ENCODE results near the gene KIN. TPM values are rescaled to one million over a fixed set of nuclear protein-coding genes. Genes with fewer than 3 reads are reported as not detected.

KIN gene
- total RNA-seq, 1 experiment from 2014 or later, result 23.4 TPM

DNA sequence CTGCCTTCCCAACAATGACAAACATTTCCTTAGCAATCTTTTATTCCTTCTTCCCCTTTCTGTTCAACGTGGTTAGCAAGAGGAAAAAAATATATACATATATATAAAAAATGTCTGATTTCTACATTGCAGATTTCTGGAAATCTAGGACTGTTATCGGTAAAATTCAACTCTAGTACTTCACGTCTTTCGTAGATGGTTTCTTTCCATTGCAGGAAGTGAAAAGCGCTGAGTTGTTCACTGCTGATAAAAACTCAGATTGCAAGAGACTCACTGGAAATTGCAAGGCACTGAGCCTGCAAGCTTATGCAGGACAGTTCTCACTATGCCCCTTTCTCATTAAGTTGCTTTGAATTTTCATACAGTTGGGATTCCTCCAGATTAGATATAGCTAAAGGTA lies 23.9 kb downstream of the KIN start:
- DNase-seq, result no peak
- H3K23me2 ChIP-seq (ENCODE audit: insufficient read length, low read depth, low read length, poor library complexity, severe bottlenecking), result no peaks in the 10 kb centered on the region
- no peak overlapping the region for H3K27ac Mint-ChIP-seq

More for the DNA sequence above, 23.9 kb downstream of the KIN start:
- Histone ChIP-seq H4K5ac (ENCODE audit: insufficient read length, low read depth, low read length) (no peak overlapping the region), H2BK15ac (ENCODE audit: low read depth, low read length) (no peak overlapping the region), H3K4me2 (ENCODE audit: insufficient read depth, insufficient read length, low read length) (no peak overlapping the region), H3K27ac (ENCODE audit: insufficient read length, low read depth, low read length) (no peak overlapping the region), H4K20me1 (ENCODE audit: control insufficient read depth, insufficient read depth, insufficient read length) (no peaks in the 10 kb centered on the region), H3K79me2 (ENCODE audit: insufficient read depth, low read length) (no peaks in the 10 kb centered on the region), H3K9ac (ENCODE audit: extremely low read depth, insufficient read length, low read length) (no peak overlapping the region), H2BK5ac (ENCODE audit: insufficient read length, low read length) (no peak overlapping the region), H3K79me1 (ENCODE audit: insufficient read depth, low read depth, low read length, poor library complexity, severe bottlenecking) (no peaks in the 10 kb centered on the region), H4K8ac (replicated peaks; ENCODE audit: insufficient read length, low read depth, low read length) (no peak overlapping the region), H3K4me1 (ENCODE audit: insufficient read depth, low read length) (no peaks in the 10 kb centered on the region), H3T11ph (ENCODE audit: low read length) (no peak overlapping the region), H4K91ac (ENCODE audit: insufficient read length, low read depth, low read length) (no peak overlapping the region), H3K56ac (ENCODE audit: insufficient read length, low read depth, low read length) (no peak overlapping the region), H2AFZ (ENCODE audit: low read length) (no peak overlapping the region), H2BK12ac (ENCODE audit: insufficient read length, low read depth, low read length) (no peak overlapping the region), H3K9me3 (ENCODE audit: control insufficient read depth, low read depth, low read length) (no peaks in the 10 kb centered on the region), H3K14ac (ENCODE audit: insufficient read depth, low read length) (no peak overlapping the region), H2AK5ac (ENCODE audit: insufficient read length, low read length) (no peak overlapping the region), H3K23ac (ENCODE audit: insufficient read length, low read depth, low read length) (no peak overlapping the region), H3K27me3 (ENCODE audit: insufficient read depth, low read length) (no peaks in the 10 kb centered on the region), H3K18ac (ENCODE audit: insufficient read length, low read depth, low read length) (no peak overlapping the region), H2BK120ac (ENCODE audit: low read depth, low read length, poor library complexity, severe bottlenecking) (no peak overlapping the region), H2BK20ac (ENCODE audit: low read depth, low read length, poor library complexity, severe bottlenecking) (no peak overlapping the region), H3K4ac (ENCODE audit: low read depth, low read length) (no peak overlapping the region)
- no CpG with 5 or more reads among the region's 5 CpGs for WGBS (ENCODE audit: extremely low coverage, insufficient read length, low lambda C conversion rate)
- Mint-ChIP-seq H3K27me3 (ENCODE audit: low read depth) (no peaks in the 10 kb centered on the region), H3K4me3 (no peak overlapping the region), H3K9me3 (no peaks in the 10 kb centered on the region), H3K4me1 (no peaks in the 10 kb centered on the region), H3K36me3 (ENCODE audit: insufficient read depth in 1 of 3, low read depth in 3 of 3) (peaks cover 31 to 81% (median 73%) of the 10 kb centered on the region in 3 experiments; a peak in 6 of 7 replicates)
- TF ChIP-seq, protein P1, sequence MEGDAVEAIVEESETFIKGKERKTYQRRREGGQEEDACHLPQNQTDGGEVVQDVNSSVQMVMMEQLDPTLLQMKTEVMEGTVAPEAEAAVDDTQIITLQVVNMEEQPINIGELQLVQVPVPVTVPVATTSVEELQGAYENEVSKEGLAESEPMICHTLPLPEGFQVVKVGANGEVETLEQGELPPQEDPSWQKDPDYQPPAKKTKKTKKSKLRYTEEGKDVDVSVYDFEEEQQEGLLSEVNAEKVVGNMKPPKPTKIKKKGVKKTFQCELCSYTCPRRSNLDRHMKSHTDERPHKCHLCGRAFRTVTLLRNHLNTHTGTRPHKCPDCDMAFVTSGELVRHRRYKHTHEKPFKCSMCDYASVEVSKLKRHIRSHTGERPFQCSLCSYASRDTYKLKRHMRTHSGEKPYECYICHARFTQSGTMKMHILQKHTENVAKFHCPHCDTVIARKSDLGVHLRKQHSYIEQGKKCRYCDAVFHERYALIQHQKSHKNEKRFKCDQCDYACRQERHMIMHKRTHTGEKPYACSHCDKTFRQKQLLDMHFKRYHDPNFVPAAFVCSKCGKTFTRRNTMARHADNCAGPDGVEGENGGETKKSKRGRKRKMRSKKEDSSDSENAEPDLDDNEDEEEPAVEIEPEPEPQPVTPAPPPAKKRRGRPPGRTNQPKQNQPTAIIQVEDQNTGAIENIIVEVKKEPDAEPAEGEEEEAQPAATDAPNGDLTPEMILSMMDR (conservative IDR thresholded peaks at IDR 0.05), result no peak
